ENCODE data around the gene CTNNA1. TPM values are rescaled to one million over a fixed set of nuclear protein-coding genes. Genes with fewer than 3 reads are reported as not detected.

CTNNA1 gene
- total and polyA plus RNA-seq, 2 of the 8 experiments (the other 6 are each of a cell fraction or from before 2014, with no cell fraction given), result 115 to 349 TPM

DNA sequence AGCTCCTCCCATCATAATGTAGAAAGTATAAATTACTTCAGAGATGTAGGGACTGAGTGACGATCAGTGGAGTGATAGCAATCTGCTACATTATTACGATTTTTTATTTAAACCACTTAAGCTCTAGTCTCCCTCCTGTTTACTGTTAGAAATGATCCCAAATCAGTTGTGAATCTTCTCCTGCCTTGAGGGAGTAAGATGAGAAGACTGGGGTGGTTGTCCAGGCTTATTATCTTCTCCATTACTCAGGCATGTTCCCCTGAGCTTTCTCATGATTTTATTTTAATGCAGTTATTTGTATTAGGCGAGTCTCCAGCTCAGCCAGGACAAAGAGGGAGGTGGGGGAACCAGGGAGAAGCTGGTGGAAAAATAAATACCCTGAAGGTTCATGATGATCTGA lies 48.2 kb upstream of the CTNNA1 start:
- H2BK15ac ChIP-seq (ENCODE audit: low read length), result no peak overlapping the region
- no peak overlapping the region for H4K91ac ChIP-seq (replicated peaks; ENCODE audit: insufficient read length, low read length)
- H2BK20ac ChIP-seq (ENCODE audit: low read length), result peak overlapping the region; percentile 51; the same call in 1 of the 2 replicates
- no peaks in the 10 kb centered on the region for H3K79me1 ChIP-seq (ENCODE audit: low read depth, low read length)
- no peak overlapping the region for H3K23ac ChIP-seq (ENCODE audit: insufficient read length)
- H3K4me2 ChIP-seq (ENCODE audit: insufficient read depth in 1 of 2, low read depth in 2 of 2, low read length in 2 of 2), result no peak overlapping the region
- no peak overlapping the region for H2AFZ ChIP-seq (ENCODE audit: low read length)
- ChIA-PET CTCF (ENCODE audit: partially characterized antibody) (interaction anchor here (1.0 to 1.4 kb wide), 4 partner anchors 10 to 52 kb away, joined by 4 to 7 read pairs (median 5); no protein-coding TSS in a partner anchor), POLR2A (ENCODE audit: partially characterized antibody) (interaction anchor here (1.4 kb wide), 1 partner anchor 49 kb away, joined by 3 read pairs; no protein-coding TSS in a partner anchor)
- WGBS, 2 experiments (ENCODE audit: extremely low coverage in 1 of 2, insufficient coverage in 1 of 2, insufficient read length in 1 of 2, insufficient replicate concordance in 2 of 2, low coverage in 1 of 2, low lambda C conversion rate in 2 of 2, missing lambda C conversion rate in 1 of 2), result 82% methylated on average over 3 of the region's 3 CpGs; no CpG with 5 or more reads in 1 of the 2 experiments
- H2BK120ac ChIP-seq (replicated peaks; ENCODE audit: low read depth, low read length), result no peak overlapping the region
- TF ChIP-seq KDM1A (IDR thresholded peaks at IDR 0.05; ENCODE audit: borderline replicate concordance, low read length), result no peak
- no peak for TF ChIP-seq SIN3A (conservative IDR thresholded peaks at IDR 0.05 in 1 of 2, IDR thresholded peaks at IDR 0.05 in 1 of 2; ENCODE audit: low read depth in 1 of 2, low read length in 2 of 2)
- no peak for TF ChIP-seq PHF8 (conservative IDR thresholded peaks at IDR 0.05; ENCODE audit: low read depth, low read length)
- TF ChIP-seq CREB1 (IDR thresholded peaks at IDR 0.05), result no peak
- TF ChIP-seq CEBPB (IDR thresholded peaks at IDR 0.05; ENCODE audit: low read depth, low read length), result no peak
- TF ChIP-seq GTF2F1 (IDR thresholded peaks at IDR 0.05; ENCODE audit: borderline replicate concordance, low read depth, low read length), result no peak
- no peak for TF ChIP-seq SP2 (IDR thresholded peaks at IDR 0.05; ENCODE audit: low read length)
- no peak for TF ChIP-seq HDAC6 (IDR thresholded peaks at IDR 0.05; ENCODE audit: low read depth, low read length)
- no peak for TF ChIP-seq RFX5 (IDR thresholded peaks at IDR 0.05; ENCODE audit: borderline replicate concordance, low read depth, low read length)
- TF ChIP-seq SRF (IDR thresholded peaks at IDR 0.05; ENCODE audit: low read depth, low read length), result no peak
- no peak for TF ChIP-seq TAF7 (optimal IDR thresholded peaks at IDR 0.05; ENCODE audit: borderline replicate concordance, low read depth, low read length)
- no peak for TF ChIP-seq GABPA (IDR thresholded peaks at IDR 0.05; ENCODE audit: borderline replicate concordance, insufficient read depth, low read length)
- no peak for TF ChIP-seq JUN (IDR thresholded peaks at IDR 0.05; ENCODE audit: low read depth, low read length)
- no peak for TF ChIP-seq TBP (IDR thresholded peaks at IDR 0.05; ENCODE audit: low read depth, low read length)
- no peak for TF ChIP-seq TAF1 (IDR thresholded peaks at IDR 0.05; ENCODE audit: low read depth, low read length)
- H3K14ac ChIP-seq (ENCODE audit: insufficient read length), result no peak overlapping the region
- H3K4me3 ChIP-seq (ENCODE audit: extremely low read depth in 1 of 4, insufficient read depth in 2 of 4, low read depth in 3 of 4, low read length in 4 of 4), result no peak overlapping the region
- H3K27ac ChIP-seq (ENCODE audit: low read depth, low read length), result no peak overlapping the region
- no peak overlapping the region; the same call in 1 of the 2 replicates for H3K18ac ChIP-seq (ENCODE audit: extremely low read depth, low read length)
- DNase-seq (ENCODE audit: low read depth in 1 of 2, low spot score in 2 of 2) (no peak), FAIRE-seq (no peak)
- H3K56ac ChIP-seq (replicated peaks; ENCODE audit: insufficient read length, low read depth, low read length), result no peak overlapping the region
- no peak overlapping the region for H4K5ac ChIP-seq (ENCODE audit: insufficient read length, low read depth, low read length)
- no peak overlapping the region for H4K8ac ChIP-seq (ENCODE audit: extremely low read depth, insufficient read depth, low read length)
- no peaks in the 10 kb centered on the region for H3K27me3 ChIP-seq (replicated peaks in 1 of 4; ENCODE audit: control insufficient read depth in 3 of 4, extremely low read depth in 1 of 4, insufficient read depth in 3 of 4, low read length in 3 of 4)
- no peak overlapping the region for H3K4ac ChIP-seq (replicated peaks; ENCODE audit: insufficient read length, low read depth, low read length)
- H3K9me3 ChIP-seq (ENCODE audit: insufficient read depth in 2 of 2, low read depth in 1 of 2, low read length in 1 of 2), result no peaks in the 10 kb centered on the region
- no peaks in the 10 kb centered on the region for H3K23me2 ChIP-seq (ENCODE audit: low read depth, low read length)
- H2BK5ac ChIP-seq (ENCODE audit: low read depth, low read length), result no peak overlapping the region
- no peaks in the 10 kb centered on the region for H3K79me2 ChIP-seq (ENCODE audit: control insufficient read depth in 1 of 2, insufficient read depth in 2 of 2, low read length in 2 of 2)
- H2BK12ac ChIP-seq (ENCODE audit: low read depth, low read length), result 0 out of 2 replicates have a peak overlapping the region, but pooled peaks have one; percentile 51
- no peak overlapping the region for H3K9ac ChIP-seq (replicated peaks in 1 of 4; ENCODE audit: extremely low read depth in 1 of 4, low read depth in 3 of 4, low read length in 3 of 4)
- H3K4me1 ChIP-seq (replicated peaks in 1 of 4; ENCODE audit: control insufficient read depth in 3 of 4, insufficient read depth in 4 of 4, low read length in 3 of 4), result peaks cover 8 to 21% (median 18%) of the 10 kb centered on the region in 4 experiments; a peak in 6 of 7 replicates
- no peaks in the 10 kb centered on the region for H3K36me3 ChIP-seq (ENCODE audit: control insufficient read depth in 2 of 4, insufficient read depth in 4 of 4, low read length in 3 of 4)
- H4K20me1 ChIP-seq (replicated peaks in 1 of 2; ENCODE audit: control insufficient read depth in 1 of 2, insufficient read depth in 2 of 2, low read length in 2 of 2), result no peaks in the 10 kb centered on the region
- no peak overlapping the region for H2AK5ac ChIP-seq (ENCODE audit: low read depth, low read length)
